GM21526 (cell line): Measurements from ENCODE around the gene KIAA1586.

ENCODE experiments used
- ATAC-seq: cut with Tn5 transposase; IDR thresholded peaks from one replicate; pipeline ENCODE4 v1.9.1; 2021; ENCODE audit warnings: moderate library complexity; ENCODE audit not compliant: unreplicated experiment, low FRiP score

KIAA1586 gene

GRCh38 chr6:57094689-57095088, 48.2 kb downstream of the KIAA1586 start:
- ATAC-seq = no peak

- no peak for ATAC-seq
These were observed 51.1 kb downstream of the KIAA1586 start for GRCh38 chr6:57097596-57097995.

- ATAC-seq = no peak
These were observed 56.5 kb downstream of the KIAA1586 start for GRCh38 chr6:57102976-57103375.

GRCh38 chr6:57104336-57104735, 57.8 kb downstream of the KIAA1586 start:
- ATAC-seq = no peak
